ENCODE data around the gene SPRYD7.
"Not testable (repeated sequence)": the region's sequence is repeated elsewhere in the genome, so short reads cannot be mapped to it uniquely, and the experiment has no call there.

Gene SPRYD7

GRCh38 chr13:49932066-49932465 is 4.1 kb downstream of the SPRYD7 start:
- DNase-seq = no peak

GRCh38 chr13:49927755-49928154 is 8.4 kb downstream of the SPRYD7 start:
- no peak for DNase-seq

GRCh38 chr13:49925881-49926418 is 10.2 kb downstream of the SPRYD7 start:
- no peak for DNase-seq

GRCh38 chr13:49922301-49922700 is 13.8 kb downstream of the SPRYD7 start:
- no peak for DNase-seq

DNA sequence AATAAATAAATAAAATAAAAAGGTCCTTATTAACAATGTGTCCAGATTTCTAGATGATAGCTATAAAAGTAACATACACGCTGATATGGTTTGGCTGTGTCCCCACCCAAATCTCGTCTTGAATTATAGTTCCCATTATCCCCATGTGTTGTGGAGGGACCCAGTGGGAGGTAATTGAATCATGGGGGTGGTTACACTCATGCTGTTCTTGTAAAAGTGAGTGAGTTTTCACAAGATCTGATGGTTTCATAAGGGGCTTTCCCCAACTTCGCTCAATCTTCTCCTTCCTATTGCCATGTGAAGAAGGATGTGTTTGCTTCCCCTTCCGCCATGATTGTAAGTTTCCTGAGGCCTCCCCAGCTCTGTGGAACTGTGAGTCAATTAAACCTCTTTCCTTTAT is 15.2 kb downstream of the SPRYD7 start:
- DNase-seq = not testable (repeated sequence)

GRCh38 chr13:49918106-49918505 is 18.0 kb downstream of the SPRYD7 start:
- DNase-seq = not testable (repeated sequence)

- no peak for DNase-seq
Measured at GRCh38 chr13:49914947-49915346, 21.2 kb downstream of the SPRYD7 start.

DNA sequence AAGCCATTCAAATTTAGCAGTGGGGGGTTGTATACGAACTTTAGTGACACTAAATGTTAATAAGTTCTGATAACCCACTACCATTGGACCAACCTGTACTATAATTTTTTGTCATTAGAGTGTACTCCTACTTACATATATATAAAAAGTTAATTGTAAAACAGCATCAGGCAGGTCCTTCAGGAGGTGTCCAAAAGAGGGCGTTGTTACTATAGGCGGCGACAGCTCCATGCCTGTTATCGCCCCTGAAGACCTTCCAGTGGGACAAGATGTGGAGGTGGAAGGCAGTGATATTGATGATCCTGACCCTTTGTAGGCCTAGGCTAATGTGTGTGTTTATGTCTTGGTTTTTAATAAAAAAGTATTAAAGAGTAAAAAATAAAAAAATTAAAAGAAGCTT is 27.5 kb downstream of the SPRYD7 start:
- DNase-seq = peak; percentile 15

DNA sequence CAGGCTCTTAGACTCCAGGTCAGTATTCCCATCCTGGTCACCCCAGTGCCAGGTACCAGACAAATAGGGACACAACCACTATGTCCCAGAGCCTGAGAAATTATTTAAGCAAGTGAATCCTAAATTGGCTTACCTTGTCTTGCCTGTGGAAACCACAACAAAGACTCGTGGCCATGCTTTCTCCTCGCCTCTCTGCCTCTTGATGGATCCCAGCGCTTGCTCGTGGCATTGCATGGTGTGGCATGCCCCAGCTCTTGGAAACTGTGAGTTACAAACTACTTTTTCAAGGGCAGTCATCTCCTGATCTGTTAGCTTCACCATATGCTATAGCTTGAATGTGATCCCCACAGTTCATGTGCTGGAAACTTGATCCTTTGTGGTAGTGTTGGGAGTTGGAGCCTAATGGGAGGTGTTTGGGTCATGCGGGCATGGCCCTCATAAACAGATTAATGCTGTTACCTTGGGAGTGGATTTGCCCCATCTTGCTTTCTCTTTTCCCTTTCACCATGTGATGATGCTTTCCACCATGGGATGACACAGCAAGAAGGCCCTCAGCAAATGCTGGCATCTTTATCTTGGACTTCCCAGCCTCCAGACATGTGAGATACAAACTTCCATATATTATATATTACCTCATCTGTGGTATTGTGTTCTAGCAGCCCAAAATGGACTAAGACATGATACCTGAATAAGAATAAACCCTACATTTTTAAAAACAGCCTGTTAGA is 31.2 kb downstream of the SPRYD7 start:
- DNase-seq = no peak

GRCh38 chr13:49898792-49899191 is 37.3 kb downstream of the SPRYD7 start:
- no peak for DNase-seq

- no peak for DNase-seq
Measured at GRCh38 chr13:49897713-49898112, 38.4 kb downstream of the SPRYD7 start.

DNA sequence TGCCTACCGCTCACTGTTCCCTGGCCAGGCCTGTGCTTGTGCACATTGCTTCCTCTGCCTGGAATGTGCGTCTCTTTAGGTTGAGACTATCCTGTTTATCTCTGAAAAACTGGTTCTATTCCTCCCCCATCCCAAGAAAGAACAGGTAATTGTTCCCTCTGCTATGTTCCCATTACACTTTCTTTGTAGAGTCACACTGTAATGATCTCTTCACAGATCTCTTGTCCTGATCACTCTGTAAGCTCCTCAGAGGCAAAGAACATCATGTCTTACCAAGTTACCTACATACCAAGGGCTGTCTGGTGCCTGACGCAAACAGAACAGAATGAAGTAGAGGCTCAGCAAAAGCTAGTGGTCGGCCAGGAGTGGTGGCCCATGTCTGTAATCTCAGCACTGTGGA is 40.3 kb downstream of the SPRYD7 start:
- DNase-seq = no peak

DNA sequence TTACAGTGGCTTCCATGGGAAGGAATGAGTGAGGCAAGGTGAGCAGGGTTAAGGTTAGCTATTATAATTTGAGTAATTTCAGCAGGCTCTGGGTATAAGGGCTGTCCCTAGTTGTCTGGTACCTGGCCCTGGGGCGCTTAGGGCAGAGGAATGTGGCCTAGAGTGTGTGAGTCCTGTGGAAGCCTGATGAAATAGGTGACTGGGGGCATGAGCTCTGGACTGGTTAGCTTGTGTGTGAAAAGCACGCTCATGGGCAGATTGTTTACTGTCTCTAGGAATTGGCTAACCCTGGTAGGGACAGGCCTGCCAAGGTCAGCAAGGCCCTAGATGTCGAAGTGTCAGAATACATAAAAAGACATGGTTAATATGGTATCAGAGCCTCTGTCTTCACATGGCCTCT is 42.5 kb downstream of the SPRYD7 start:
- no peak for DNase-seq

DNA sequence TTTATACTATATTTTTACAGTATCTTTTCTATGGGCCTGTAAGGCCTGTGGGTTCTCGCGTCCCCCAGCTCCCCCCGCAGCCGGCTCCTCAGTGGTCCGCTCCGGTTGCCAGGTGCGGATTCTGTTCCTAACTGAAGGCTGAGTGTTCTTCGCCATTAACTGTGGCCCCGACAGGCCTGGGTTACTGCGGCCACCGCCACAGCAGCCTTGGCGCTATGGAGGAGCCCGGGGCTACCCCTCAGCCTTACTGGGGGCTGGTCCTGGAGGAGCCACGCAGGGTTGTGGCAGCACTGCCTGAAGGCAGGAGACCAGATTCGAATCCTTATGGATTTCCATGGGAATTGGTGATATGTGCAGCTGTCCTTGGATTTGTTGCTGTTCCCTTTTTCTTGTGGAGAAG is 45.8 kb downstream of the SPRYD7 start:
- no peak for DNase-seq

DNA sequence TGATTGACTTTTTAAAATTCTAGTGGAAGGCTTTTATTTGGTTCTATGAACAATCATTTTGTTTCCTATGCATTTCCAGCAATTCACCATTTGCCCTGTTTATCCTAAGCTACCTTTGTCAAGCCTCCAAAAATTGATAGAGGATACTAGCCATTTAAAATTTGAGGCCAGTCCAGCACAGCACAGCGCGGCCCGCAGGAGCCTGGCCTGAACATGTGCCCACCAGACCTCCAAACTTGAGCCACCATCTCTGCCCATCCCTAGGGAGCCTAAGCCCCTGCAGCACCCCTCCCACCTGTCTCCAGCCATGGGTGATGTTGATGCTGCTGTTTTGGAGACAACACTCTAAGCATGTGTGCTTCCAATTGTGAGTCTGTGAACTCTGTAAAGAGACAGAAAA is 57.5 kb downstream of the SPRYD7 start:
- no peak for DNase-seq

DNA sequence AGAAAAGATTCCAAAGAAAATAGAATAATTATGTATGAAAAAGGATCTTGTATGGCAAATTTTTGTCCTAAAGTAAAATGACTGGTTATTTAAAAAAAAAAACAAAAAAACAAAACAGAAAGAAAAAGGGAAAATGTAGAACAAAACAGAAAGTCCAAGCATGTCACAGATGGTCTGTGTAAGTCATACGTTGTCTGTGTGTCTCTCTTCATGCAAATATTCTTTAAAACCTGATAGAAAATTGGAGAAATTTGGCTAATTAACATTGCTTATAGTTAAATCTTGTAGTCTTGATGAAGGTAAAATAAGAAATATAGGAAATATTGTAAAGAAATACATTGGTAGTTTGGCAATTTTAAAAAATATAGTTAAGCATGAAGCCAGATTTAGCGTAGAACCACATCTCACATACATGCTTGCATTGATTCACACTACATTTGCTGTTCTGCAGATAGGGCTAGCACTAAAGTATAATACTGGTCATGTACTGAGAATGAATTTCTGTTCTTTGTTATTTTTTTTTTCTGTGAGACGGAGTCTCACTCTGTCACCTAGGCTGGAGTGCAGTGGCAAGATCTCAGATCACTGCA is 58.4 kb downstream of the SPRYD7 start:
- DNase-seq = peak; percentile 29

DNA sequence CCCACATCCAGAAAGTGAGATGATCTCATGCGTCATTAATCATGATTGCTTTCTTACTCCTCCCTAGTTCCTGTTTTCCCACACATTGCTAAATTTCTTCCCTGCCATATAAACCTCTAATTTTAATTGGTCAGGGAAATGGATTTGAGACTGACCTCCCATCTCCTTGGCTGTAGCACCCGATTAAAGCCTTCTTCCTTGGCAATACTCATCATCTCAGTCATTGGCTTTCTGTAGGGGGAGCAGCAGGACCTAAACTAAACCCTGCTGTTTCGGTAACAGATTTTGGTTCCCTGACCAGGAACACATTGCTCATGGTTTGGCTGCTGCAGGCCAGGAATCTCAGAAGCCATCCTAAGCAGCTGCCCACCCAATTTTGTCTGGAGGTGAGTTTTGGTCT is 61.7 kb downstream of the SPRYD7 start:
- DNase-seq = peak; percentile 3

DNA sequence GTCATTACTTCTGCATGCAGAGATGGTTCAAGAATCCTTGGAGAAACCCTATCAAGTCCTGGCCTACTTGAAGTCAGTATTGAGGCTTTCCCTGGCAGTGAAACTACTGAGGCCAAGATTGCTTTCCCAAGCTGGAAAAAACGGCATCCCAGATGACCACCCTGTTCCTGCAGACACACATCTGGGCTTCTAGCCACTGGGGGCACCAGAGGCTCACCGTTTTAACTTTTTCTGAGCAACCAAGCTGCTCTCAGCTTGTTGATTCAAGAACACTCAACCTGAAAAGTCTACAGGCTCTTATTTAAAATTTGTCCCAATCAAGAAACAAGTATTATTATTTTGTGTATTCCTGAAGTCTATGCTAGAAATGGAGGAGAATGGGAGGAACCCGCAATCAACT is 66.6 kb downstream of the SPRYD7 start:
- peak; percentile 21 for DNase-seq

DNA sequence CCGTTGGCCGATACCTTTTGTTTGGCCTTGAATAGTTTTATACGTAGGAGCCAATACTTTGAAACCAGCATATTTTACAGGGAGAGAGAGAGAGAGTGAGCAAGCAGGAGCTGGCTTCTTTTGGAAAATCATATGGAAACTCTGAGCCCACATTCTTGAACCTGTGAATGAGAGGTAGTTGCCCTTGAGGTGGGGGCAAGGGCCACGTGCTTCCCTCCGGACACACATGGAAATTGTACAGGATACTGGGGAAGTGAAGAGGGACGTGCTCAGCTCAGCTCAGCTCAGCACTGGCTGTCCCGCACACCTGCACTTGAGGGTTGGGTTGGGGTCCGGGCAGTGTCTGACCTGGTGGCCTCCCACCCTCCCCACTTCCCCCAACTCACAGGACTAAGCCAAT is 68.3 kb downstream of the SPRYD7 start:
- no peak for DNase-seq

DNA sequence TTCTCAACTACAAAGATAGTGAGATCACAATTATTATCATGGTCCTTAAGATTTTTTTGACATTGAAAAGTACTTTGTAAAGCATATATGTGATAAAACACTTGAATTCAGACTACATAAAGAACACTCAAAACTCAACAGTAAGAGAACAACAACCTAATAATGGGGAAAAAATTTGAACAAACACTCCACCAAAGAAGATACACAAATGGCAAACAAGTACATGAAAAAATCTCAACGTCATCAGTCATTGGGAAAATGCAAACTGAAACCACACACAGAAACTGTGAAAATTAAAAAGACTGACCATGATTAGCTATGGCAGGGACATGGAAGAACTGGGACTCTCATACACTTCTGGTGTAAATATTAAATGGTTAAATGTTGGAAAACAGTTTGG is 70.9 kb downstream of the SPRYD7 start:
- DNase-seq = no peak

- no peak for DNase-seq
Measured at GRCh38 chr13:49864509-49864908, 71.6 kb downstream of the SPRYD7 start.

All from DMS53 (cell line).